Endothelial cell of umbilical vein (primary cell): Measurements from ENCODE around the gene OPA1. TPM values are rescaled to one million over a fixed set of nuclear protein-coding genes. Genes with fewer than 3 reads are reported as not detected.

ENCODE experiments used
- BruUV-seq: library from RNA; stranded (reverse); fragments of 400-500 nt; replicated peaks from 2 replicates; lab custom pipeline; 2021; lab: Mats Ljungman, UMichigan
- CTCF ChIA-PET: fragments of 300-600, 350-600 bp; sonication (Branson Sonifier 250); formaldehyde crosslinking; loops from one replicate; lab custom pipeline; 2021; ENCODE audit warnings: antibody characterized with exemption, inconsistent platforms; lab: Charles Lee
- POLR2A ChIA-PET: fragments of 300-600, 350-600 bp; sonication (Branson Sonifier 250); formaldehyde crosslinking; loops from one replicate; lab custom pipeline; 2021; ENCODE audit warnings: antibody characterized with exemption, inconsistent platforms; lab: Charles Lee
- DNase-seq: peaks from one replicate; pipeline ENCODE4 v3.0.0-alpha.2; 2011; ENCODE audit warnings: low read depth, low spot score
- FAIRE-seq: peaks from 2 replicates; lab custom pipeline; 2011; peaks lifted over from hg19 to GRCh38; lab: Jason Lieb, UNC
- H2AFZ ChIP-seq: 2 replicates; pipeline ENCODE4 v1.6.0; 2012; ENCODE audit warnings: low read depth, low read length, control low read depth, inconsistent platforms
- H3K27ac ChIP-seq: 2 replicates; pipeline ENCODE4 v1.5.1; 2011; ENCODE audit warnings: low read depth, mild to moderate bottlenecking, control low read depth, low read length, moderate library complexity; ENCODE audit not compliant: insufficient read depth
- H3K27me3 ChIP-seq, 2 experiments: 2 replicates each; pipeline versions ENCODE4 v1.6.0 to v1.6.1; 2011; ENCODE audit warnings: low read length in 2 of 2, mixed read lengths in 1 of 2; ENCODE audit not compliant: control insufficient read depth in 2 of 2, insufficient read depth in 2 of 2
- H3K36me3 ChIP-seq, 2 experiments: 2 replicates in 1 of 2; 3 replicates in 1 of 2; pipeline ENCODE4 v1.5.1; 2011; ENCODE audit warnings: low read length in 2 of 2, mild to moderate bottlenecking in 1 of 2, moderate library complexity in 1 of 2; ENCODE audit not compliant: control insufficient read depth in 2 of 2, insufficient read depth in 2 of 2; ENCODE audit errors: extremely low read depth in 1 of 2
- H3K4me1 ChIP-seq: 3 replicates; pipeline ENCODE4 v1.5.1; 2011; ENCODE audit warnings: mild to moderate bottlenecking, low read length; ENCODE audit not compliant: control insufficient read depth, insufficient read depth; ENCODE audit errors: extremely low read depth
- H3K4me2 ChIP-seq: 2 replicates; pipeline ENCODE4 v1.6.1; 2011; ENCODE audit warnings: low read length, control low read depth, mixed read lengths; ENCODE audit not compliant: insufficient read depth
- H3K4me3 ChIP-seq, 3 experiments: fragments of 200-600 bp in 1 of 3; sonication (generic), shearing (Covaris generic) in 1 of 3; replicated peaks in 1 of 3; 2 replicates each; pipeline ENCODE4 v1.5.1; 2011 to 2016; ENCODE audit warnings: control low read depth in 3 of 3, low read length in 3 of 3, mild to moderate bottlenecking in 2 of 3, inconsistent platforms in 1 of 3, low read depth in 1 of 3, moderate library complexity in 1 of 3; ENCODE audit not compliant: insufficient read depth in 1 of 3
- H3K79me2 ChIP-seq: 2 replicates; pipeline ENCODE4 v1.6.0; 2012; ENCODE audit warnings: low read length, inconsistent platforms; ENCODE audit not compliant: control insufficient read depth, insufficient read depth
- H3K9ac ChIP-seq: replicated peaks from 2 replicates; pipeline ENCODE3; 2011; ENCODE audit warnings: low read length, control low read depth; ENCODE audit not compliant: insufficient read depth; ENCODE audit errors: extremely low read depth
- H3K9me1 ChIP-seq: replicated peaks from 3 replicates; pipeline ENCODE4 v1.6.0; 2011; ENCODE audit warnings: mild to moderate bottlenecking, low read length; ENCODE audit not compliant: control insufficient read depth, insufficient read depth; ENCODE audit errors: extremely low read depth
- H3K9me3 ChIP-seq: replicated peaks from 2 replicates; pipeline ENCODE4 v1.5.1; 2012; ENCODE audit warnings: low read length, inconsistent platforms; ENCODE audit not compliant: control insufficient read depth, insufficient read depth
- H4K20me1 ChIP-seq: replicated peaks from 2 replicates; pipeline ENCODE3; 2011; ENCODE audit warnings: mild to moderate bottlenecking, low read length; ENCODE audit not compliant: control insufficient read depth, insufficient read depth; ENCODE audit errors: extremely low read depth
- CTCF ChIP-seq, 2 donors: IDR thresholded peaks; 1 replicate in 1 of 2; 2 replicates in 1 of 2; pipeline ENCODE4 v1.5.1; 2011; ENCODE audit warnings: low read length in 2 of 2, mild to moderate bottlenecking in 2 of 2, moderate library complexity in 2 of 2, control low read depth in 1 of 2, inconsistent platforms in 1 of 2, low read depth in 1 of 2; ENCODE audit not compliant: insufficient read depth in 1 of 2; ENCODE audit errors: extremely low read depth in 1 of 2
- EZH2 ChIP-seq: IDR thresholded peaks from 2 replicates; pipeline ENCODE4 v1.6.1; 2012; ENCODE audit warnings: borderline replicate concordance, low read depth, mild to moderate bottlenecking, moderate library complexity, low read length, inconsistent platforms; ENCODE audit not compliant: severe bottlenecking
- FOS ChIP-seq: IDR thresholded peaks from 2 replicates; pipeline ENCODE4 v1.6.1; 2011; ENCODE audit warnings: mild to moderate bottlenecking, low read length, moderate library complexity, borderline replicate concordance; ENCODE audit not compliant: insufficient read depth
- GATA2 ChIP-seq: IDR thresholded peaks from 2 replicates; pipeline ENCODE4 v1.7.0; 2011; ENCODE audit warnings: low read depth, mild to moderate bottlenecking, moderate library complexity, mixed read lengths, low read length; ENCODE audit not compliant: insufficient read length, insufficient read depth
- JUN ChIP-seq: IDR thresholded peaks from 2 replicates; pipeline ENCODE4 v1.6.1; 2011; ENCODE audit warnings: borderline replicate concordance, low read depth; ENCODE audit not compliant: insufficient read length, insufficient read depth
- MAX ChIP-seq: IDR thresholded peaks from 2 replicates; pipeline ENCODE4 v1.6.1; 2011; ENCODE audit not compliant: insufficient read depth, insufficient read length
- MYC ChIP-seq: IDR thresholded peaks from one replicate; pipeline ENCODE4 v1.6.1; 2011; ENCODE audit warnings: mild to moderate bottlenecking, low read depth, low read length
- POLR2A ChIP-seq: IDR thresholded peaks from 2 replicates; pipeline ENCODE4 v1.6.1; 2012; ENCODE audit warnings: low read depth, mild to moderate bottlenecking, control low read depth, low read length
- POLR2AphosphoS5 ChIP-seq: IDR thresholded peaks from 2 replicates; pipeline ENCODE4 v1.6.1; 2012; ENCODE audit warnings: low read depth, mild to moderate bottlenecking, control low read depth, low read length, moderate library complexity; ENCODE audit not compliant: insufficient read depth
- dilution Hi-C: fragments of 300-500 bp; cut with MboI; formaldehyde crosslinking; loops from one replicate; pipeline ENCODE4 v1.15.0; 2019; ENCODE audit warnings: low sequenced_read_pairs; ENCODE audit not compliant: extremely low pct_ligation_motif_present
- intact Hi-C: fragments of 100-400 bp; cut with micrococcal nuclease; formaldehyde crosslinking; loops from one replicate; pipeline ENCODE4 v1.10.0; 2022
- polyA plus RNA-seq, 4 experiments: library from polyadenylated mRNA; depleted of rRNA in 3 of 4; stranded (reverse) in 3 of 4; unstranded in 1 of 4; fragments of >200 nt; gene quantifications; 2 replicates each; pipeline versions ENCODE4 v1.2.1 to v1.2.3, GENCODE V29; 2011 to 2012; ENCODE audit warnings: missing spikeins in 1 of 4
- total RNA-seq: library from RNA; stranded (reverse); gene quantifications from 2 replicates; pipeline ENCODE4 v1.2.3, GENCODE V29; 2021

OPA1 gene
- total and polyA plus RNA-seq, 2 donors (not counting 3 experiments of a cell fraction or from before 2014, with no cell fraction given): 10.0 to 62.0 TPM

DNA sequence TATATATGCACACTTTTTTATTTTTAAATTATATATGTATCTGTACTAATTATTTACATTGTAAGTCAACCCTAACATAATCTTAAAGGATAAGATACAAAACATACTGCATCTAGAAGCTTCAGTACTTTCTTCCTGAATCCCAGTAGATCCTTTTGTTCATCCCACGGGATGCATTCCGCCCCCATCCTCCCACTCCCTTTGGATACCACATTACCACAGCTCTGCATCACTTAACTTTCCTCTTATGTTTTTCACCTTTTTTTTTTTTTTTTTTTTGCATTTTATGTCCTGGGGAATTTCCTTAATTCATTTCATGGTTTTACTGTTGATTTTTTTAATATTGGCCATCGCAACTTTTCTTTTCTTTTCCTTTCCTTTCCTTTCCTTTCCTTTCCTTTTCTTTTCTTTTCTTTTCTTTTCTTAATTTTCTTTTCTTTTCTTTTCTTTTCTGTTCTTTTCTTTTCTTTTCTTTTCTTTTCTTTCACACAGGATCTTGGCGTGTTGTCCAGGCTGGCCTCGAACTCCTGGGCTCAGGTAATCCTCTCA, 3.0 kb downstream of the OPA1 start:
- BruUV-seq: no TSS peak
- dilution Hi-C loops: no loop called here
- no peaks in the 10 kb centered on the region for H3K9me1 ChIP-seq
- H2AFZ ChIP-seq: no peak overlapping the region
- no peak overlapping the region for H3K9ac ChIP-seq
- H3K9me3 ChIP-seq: no peaks in the 10 kb centered on the region
- no peaks in the 10 kb centered on the region for H3K27me3 ChIP-seq
- peaks cover 18% of the 10 kb centered on the region for H3K4me1 ChIP-seq
- no peak overlapping the region for H3K27ac ChIP-seq
- no peak overlapping the region for H3K4me3 ChIP-seq
- FAIRE-seq (no peak), DNase-seq (no peak)
- ChIA-PET POLR2A (no interaction called here), CTCF (interaction anchor here (0.9 kb wide), 1 partner anchor 783 kb away, joined by 6 read pairs; no protein-coding TSS in a partner anchor)
- no peak overlapping the region for H3K4me2 ChIP-seq
- H3K79me2 ChIP-seq: peaks cover 74% of the 10 kb centered on the region
- no peaks in the 10 kb centered on the region for H4K20me1 ChIP-seq
- intact Hi-C loops: no loop called here
- TF ChIP-seq EZH2 (no peak), POLR2A (no peak), POLR2AphosphoS5 (no peak), MYC (no peak), JUN (no peak), GATA2 (no peak), CTCF (IDR thresholded peaks at IDR 0.05; ENCODE audit: extremely low read depth in 1 of 2, insufficient read depth in 1 of 2, low read depth in 1 of 2, low read length in 2 of 2) (no peak), FOS (no peak), MAX (no peak)
- no peaks in the 10 kb centered on the region for H3K36me3 ChIP-seq
